Epithelial cell of umbilical artery (primary cell): ENCODE results near the gene CEMIP. TPM values are rescaled to one million over a fixed set of nuclear protein-coding genes. Genes with fewer than 3 reads are reported as not detected.

Source experiments
- total RNA-seq: library from RNA; depleted of rRNA; stranded (reverse); fragments of >200 nt; gene quantifications from 2 replicates; pipeline ENCODE4 v1.2.3, GENCODE V29; 2014

CEMIP gene
- under 0.01 and 0.46 TPM in 2 replicates for total RNA-seq

GRCh38 chr15:80778964-80779657, at the start of gene CEMIP:
CEMIP (plus strand) TSS chr15:80779370; CDS start chr15:80873880, 94,510 bp downstream.

GRCh38 chr15:80989518-80990478, 210.6 kb downstream of the CEMIP start, which contains the start of gene MESD:
MESD (minus strand) TSS chr15:80989819; CDS start chr15:80989791, 28 bp downstream.

GRCh38 chr15:81000624-81001151, 221.5 kb downstream of the CEMIP start, which contains the start of gene TLNRD1:
TLNRD1 (plus strand) TSS chr15:81000923; CDS start chr15:81002272, 1,349 bp downstream.

Other genes with a start within 250 kb of the CEMIP start
- 4.2 and 8.4 TPM in 2 replicates for gene ABHD17C, start 84.1 kb upstream of the CEMIP start, total RNA-seq
- gene MESD, start 210.4 kb downstream of the CEMIP start, total RNA-seq = 15.3 and 20.4 TPM in 2 replicates
- gene TLNRD1, start 221.6 kb downstream of the CEMIP start, total RNA-seq = 13.3 and 16.0 TPM in 2 replicates